Endothelial cell (in vitro differentiated cells): ENCODE results near the gene BMPR1B. TPM values are rescaled to one million over a fixed set of nuclear protein-coding genes. Genes with fewer than 3 reads are reported as not detected.

Experiments
- DNase-seq: peaks from one replicate; pipeline ENCODE4 v3.0.0; 2021; ENCODE audit warnings: low spot score
- H3K27ac Mint-ChIP-seq: one replicate; pipeline ENCODE4 v1.8.0; 2021; ENCODE audit warnings: mixed read lengths, inconsistent platforms; ENCODE audit not compliant: unreplicated experiment
- H3K27me3 Mint-ChIP-seq: one replicate; pipeline ENCODE4 v1.8.0; 2021; ENCODE audit warnings: mild to moderate bottlenecking, moderate library complexity, mixed read lengths, inconsistent platforms; ENCODE audit not compliant: unreplicated experiment
- H3K36me3 Mint-ChIP-seq: one replicate; pipeline ENCODE4 v1.8.0; 2021; ENCODE audit warnings: mild to moderate bottlenecking, low read depth, mixed read lengths, inconsistent platforms; ENCODE audit not compliant: unreplicated experiment
- H3K4me1 Mint-ChIP-seq: one replicate; pipeline ENCODE4 v1.8.0; 2021; ENCODE audit warnings: mild to moderate bottlenecking, mixed read lengths, inconsistent platforms; ENCODE audit not compliant: unreplicated experiment
- H3K4me3 Mint-ChIP-seq: one replicate; pipeline ENCODE4 v1.8.0; 2021; ENCODE audit warnings: mild to moderate bottlenecking, mixed read lengths, inconsistent platforms; ENCODE audit not compliant: unreplicated experiment
- H3K9me3 Mint-ChIP-seq: one replicate; pipeline ENCODE4 v1.8.0; 2021; ENCODE audit warnings: mixed read lengths, inconsistent platforms; ENCODE audit not compliant: unreplicated experiment
- CTCF ChIP-seq: fragments of 200-600 bp; sonication (generic); IDR thresholded peaks from one replicate; pipeline ENCODE4 v1.5.0; 2021; ENCODE audit warnings: antibody characterized with exemption; ENCODE audit not compliant: unreplicated experiment
- total RNA-seq: library from RNA; stranded (reverse); fragmentation: NEBNext Ultra II Directional; extraction: Animal tissue kit (Norgen Biotek cat#: 25700); gene quantifications from one replicate; pipeline ENCODE4 v1.2.1, GENCODE V29; 2021; ENCODE audit not compliant: unreplicated experiment

Gene BMPR1B
- total RNA-seq, 1 donor from 2014 or later: 5.4 TPM

GRCh38 chr4:94897023-94897422 lies 139.3 kb downstream of the BMPR1B start:
- Mint-ChIP-seq H3K27ac (no peak overlapping the region), H3K36me3 (no peaks in the 10 kb centered on the region), H3K4me3 (no peak overlapping the region), H3K9me3 (no peaks in the 10 kb centered on the region), H3K27me3 (no peaks in the 10 kb centered on the region), H3K4me1 (no peaks in the 10 kb centered on the region)
- DNase-seq: no peak
- TF ChIP-seq CTCF: no peak

- H3K4me1 Mint-ChIP-seq: no peaks in the 10 kb centered on the region
- H3K36me3 Mint-ChIP-seq: no peaks in the 10 kb centered on the region
- no peak for TF ChIP-seq CTCF
- no peaks in the 10 kb centered on the region for H3K9me3 Mint-ChIP-seq
- no peak overlapping the region for H3K27ac Mint-ChIP-seq
- no peak for DNase-seq
- no peaks in the 10 kb centered on the region for H3K27me3 Mint-ChIP-seq
- H3K4me3 Mint-ChIP-seq: no peak overlapping the region
These were observed 147.8 kb downstream of the BMPR1B start for GRCh38 chr4:94905511-94905910.

GRCh38 chr4:94909645-94910044 lies 151.9 kb downstream of the BMPR1B start:
- peaks cover 6% of the 10 kb centered on the region for H3K4me1 Mint-ChIP-seq
- no peak overlapping the region for H3K4me3 Mint-ChIP-seq
- no peak for TF ChIP-seq CTCF
- no peaks in the 10 kb centered on the region for H3K9me3 Mint-ChIP-seq
- H3K27ac Mint-ChIP-seq: no peak overlapping the region
- H3K27me3 Mint-ChIP-seq: no peaks in the 10 kb centered on the region
- DNase-seq: no peak
- no peaks in the 10 kb centered on the region for H3K36me3 Mint-ChIP-seq

- no peak for TF ChIP-seq CTCF
- H3K36me3 Mint-ChIP-seq: peaks cover 3% of the 10 kb centered on the region
- H3K4me1 Mint-ChIP-seq: peaks cover 6% of the 10 kb centered on the region
- no peak overlapping the region for H3K27ac Mint-ChIP-seq
- H3K4me3 Mint-ChIP-seq: no peak overlapping the region
- DNase-seq: no peak
- H3K9me3 Mint-ChIP-seq: no peaks in the 10 kb centered on the region
- H3K27me3 Mint-ChIP-seq: no peaks in the 10 kb centered on the region
These were observed 153.4 kb downstream of the BMPR1B start for GRCh38 chr4:94911106-94911505.

- no peak overlapping the region for H3K27ac Mint-ChIP-seq
- H3K27me3 Mint-ChIP-seq: no peaks in the 10 kb centered on the region
- no peak overlapping the region for H3K4me3 Mint-ChIP-seq
- no peaks in the 10 kb centered on the region for H3K9me3 Mint-ChIP-seq
- no peak for TF ChIP-seq CTCF
- no peak for DNase-seq
- H3K4me1 Mint-ChIP-seq: peaks cover 6% of the 10 kb centered on the region
- H3K36me3 Mint-ChIP-seq: peaks cover 7% of the 10 kb centered on the region
These were observed 154.9 kb downstream of the BMPR1B start for GRCh38 chr4:94912606-94913005.
